GM23338 (cell line): ENCODE results near the gene SNX8. TPM values are rescaled to one million over a fixed set of nuclear protein-coding genes. Genes with fewer than 3 reads are reported as not detected.
A peak's percentile ranks its signal among the peaks of the same experiment; 100 is the strongest.
"Not testable (repeated sequence)": the region's sequence is repeated elsewhere in the genome, so short reads cannot be mapped to it uniquely, and the experiment has no call there.

Experiments used
- ATAC-seq: fragments of 200-7000 bp; cut with Tn5 transposase; 3 replicates; pipeline ENCODE4 v1.9.1; 2020
- DNase-seq: peaks from one replicate; pipeline ENCODE4 v3.0.0-alpha.2; 2015; ENCODE audit warnings: low spot score
- H2AFZ ChIP-seq: fragments of 200-600 bp; sonication (generic); 2 replicates; pipeline ENCODE4 v1.8.0; 2016; ENCODE audit warnings: antibody characterized with exemption, mild to moderate bottlenecking, moderate library complexity
- H3F3A ChIP-seq: fragments of 200-600 bp; sonication (generic); replicated peaks from 2 replicates; pipeline ENCODE4 v1.8.0; 2017; ENCODE audit warnings: antibody characterized with exemption, mixed run types, low read depth
- H3K27ac ChIP-seq: fragments of 200-600 bp; sonication (generic); 2 replicates; pipeline ENCODE4 v1.6.1; 2016; ENCODE audit warnings: low read depth
- H3K27me3 ChIP-seq: fragments of 200-600 bp; sonication (generic); 2 replicates; pipeline ENCODE4 v1.8.0; 2016; ENCODE audit warnings: mild to moderate bottlenecking, mixed run types, moderate library complexity; ENCODE audit not compliant: insufficient read depth
- H3K36me3 ChIP-seq: fragments of 200-600 bp; sonication (generic); 2 replicates; pipeline ENCODE4 v1.8.0; 2016; ENCODE audit warnings: mild to moderate bottlenecking; ENCODE audit not compliant: insufficient read depth
- H3K4me1 ChIP-seq: fragments of 200-600 bp; sonication (generic); 2 replicates; pipeline ENCODE4 v1.8.0; 2016; ENCODE audit warnings: mild to moderate bottlenecking, moderate library complexity; ENCODE audit not compliant: insufficient read depth
- H3K4me2 ChIP-seq: fragments of 200-600 bp; sonication (generic); 2 replicates; pipeline ENCODE4 v1.7.1; 2017; ENCODE audit warnings: mixed run types
- H3K4me3 ChIP-seq: fragments of 200-600 bp; sonication (generic); 2 replicates; pipeline ENCODE4 v1.6.1; 2016; ENCODE audit warnings: mixed run types
- H3K79me2 ChIP-seq: fragments of 200-600 bp; sonication (generic); replicated peaks from 2 replicates; pipeline ENCODE4 v1.8.0; 2017; ENCODE audit warnings: mild to moderate bottlenecking; ENCODE audit not compliant: insufficient read depth
- H3K9me2 ChIP-seq: fragments of 200-600 bp; sonication (generic); 2 replicates; pipeline ENCODE4 v1.8.0; 2017; ENCODE audit not compliant: insufficient read depth
- H4K20me1 ChIP-seq: fragments of 200-600 bp; sonication (generic); replicated peaks from 2 replicates; pipeline ENCODE4 v1.8.0; 2017; ENCODE audit warnings: mild to moderate bottlenecking; ENCODE audit not compliant: insufficient read depth
- H3K27ac Mint-ChIP-seq: 2 replicates; pipeline ENCODE4 v1.8.0; 2020; ENCODE audit warnings: inconsistent platforms, mild to moderate bottlenecking, moderate library complexity, mixed read lengths
- H3K27me3 Mint-ChIP-seq: 3 replicates; pipeline ENCODE4 v1.8.0; 2022; ENCODE audit warnings: low read depth, mild to moderate bottlenecking, moderate library complexity, mixed read lengths, inconsistent platforms; ENCODE audit not compliant: insufficient read depth, poor library complexity
- H3K36me3 Mint-ChIP-seq: 3 replicates; pipeline ENCODE4 v1.8.0; 2021; ENCODE audit warnings: low read depth, mild to moderate bottlenecking, inconsistent platforms, moderate library complexity, mixed read lengths
- H3K4me1 Mint-ChIP-seq: 3 replicates; pipeline ENCODE4 v1.8.0; 2020; ENCODE audit warnings: mild to moderate bottlenecking, inconsistent platforms, mixed read lengths
- H3K4me3 Mint-ChIP-seq: 3 replicates; pipeline ENCODE4 v1.8.0; 2021; ENCODE audit warnings: moderate library complexity, mild to moderate bottlenecking, inconsistent platforms, mixed read lengths
- H3K9me3 Mint-ChIP-seq: 3 replicates; pipeline ENCODE4 v1.8.0; 2020; ENCODE audit warnings: moderate library complexity, mild to moderate bottlenecking, inconsistent platforms, mixed read lengths
- CREB1 ChIP-seq: fragments of 250-450 bp; sonication (Bioruptor Pico); IDR thresholded peaks from 2 replicates; pipeline ENCODE4 v1.5.0; 2020; ENCODE audit warnings: low read depth, mild to moderate bottlenecking, moderate library complexity
- ETS1 ChIP-seq: IDR thresholded peaks from 2 replicates; pipeline ENCODE4 v1.6.1; 2016; ENCODE audit warnings: antibody characterized with exemption
- EZH2 ChIP-seq: fragments of 200-600 bp; sonication (generic); IDR thresholded peaks from one replicate; pipeline ENCODE4 v1.8.0; 2017; ENCODE audit warnings: antibody characterized with exemption, mild to moderate bottlenecking, low read depth; ENCODE audit not compliant: unreplicated experiment
- EZH2phosphoT487 ChIP-seq: fragments of 200-600 bp; sonication (generic); IDR thresholded peaks from one replicate; pipeline ENCODE4 v1.8.1; 2018; ENCODE audit warnings: antibody characterized with exemption; ENCODE audit not compliant: unreplicated experiment
- JUNB ChIP-seq: IDR thresholded peaks from one replicate; pipeline ENCODE4 v1.6.1; 2016; ENCODE audit warnings: antibody characterized with exemption; ENCODE audit not compliant: unreplicated experiment
- POLR2AphosphoS5 ChIP-seq: IDR thresholded peaks from 2 replicates; pipeline ENCODE4 v1.6.1; 2016; ENCODE audit warnings: antibody characterized with exemption, low read depth
- REST ChIP-seq: IDR thresholded peaks from one replicate; pipeline ENCODE4 v1.6.1; 2018; ENCODE audit warnings: antibody characterized with exemption; ENCODE audit not compliant: unreplicated experiment
- STAT1 ChIP-seq: IDR thresholded peaks from one replicate; pipeline ENCODE4 v1.6.1; 2016; ENCODE audit warnings: antibody characterized with exemption; ENCODE audit not compliant: unreplicated experiment
- ZNF114 ChIP-seq: fragments of 250-450 bp; sonication (Bioruptor Pico); IDR thresholded peaks from 2 replicates; pipeline ENCODE4 v1.5.0; 2020; ENCODE audit warnings: mild to moderate bottlenecking, moderate library complexity
- polyA plus RNA-seq: library from polyadenylated mRNA; unstranded; fragments of >200 nt; fragmentation: Nextera tagmentation; extraction: Ambion mirVana; gene quantifications from 2 replicates; pipeline ENCODE4 v1.2.1, GENCODE V29; 2016
- total RNA-seq: library from RNA; depleted of rRNA; stranded (reverse); fragments of >200 nt; shearing (Covaris generic); gene quantifications from 2 replicates; pipeline ENCODE4 v1.2.3, GENCODE V29; 2014

SNX8 gene
- total and polyA plus RNA-seq, 2 experiments from 2014 or later = 44.3 to 50.9 TPM

- TF ChIP-seq CREB1 (CRISPR knock-in tag) (no peak), ZNF114 (CRISPR knock-in tag) (no peak), ETS1 (no peak), JUNB (no peak), POLR2AphosphoS5 (no peak), REST (no peak), EZH2 (no peak), STAT1 (no peak), EZH2phosphoT487 (no peak)
- H3K27ac ChIP-seq = no peak overlapping the region
- H3K79me2 ChIP-seq = peaks cover 28% of the 10 kb centered on the region
- peaks cover 7% of the 10 kb centered on the region for H3K4me1 Mint-ChIP-seq
- H2AFZ ChIP-seq = no peak overlapping the region
- no peak overlapping the region for H3K27ac Mint-ChIP-seq
- H3K36me3 Mint-ChIP-seq = no peaks in the 10 kb centered on the region
- no peaks in the 10 kb centered on the region for H3K27me3 ChIP-seq
- no peaks in the 10 kb centered on the region; the same call in 1 of the 2 replicates for H3K4me1 ChIP-seq
- DNase-seq (no peak), ATAC-seq (no peak)
- no peak overlapping the region for H3K4me3 Mint-ChIP-seq
- H3K9me3 Mint-ChIP-seq = 0 out of 3 replicates have a peak, but pooled peaks cover 3% of the 10 kb centered on the region
- H3K4me2 ChIP-seq = no peak overlapping the region
- H3F3A ChIP-seq = 0 out of 2 replicates have a peak, but pooled peaks cover 8% of the 10 kb centered on the region
- no peaks in the 10 kb centered on the region for H3K9me2 ChIP-seq
- H4K20me1 ChIP-seq = no peaks in the 10 kb centered on the region
- H3K4me3 ChIP-seq = no peak overlapping the region
- H3K27me3 Mint-ChIP-seq = peaks cover 8% of the 10 kb centered on the region
- no peaks in the 10 kb centered on the region for H3K36me3 ChIP-seq
Measured at GRCh38 chr7:2315787-2316186, 1.5 kb upstream of the SNX8 start.

- not testable (repeated sequence) for DNase-seq, H3K27me3 ChIP-seq, H3K9me3 Mint-ChIP-seq, H3K4me1 ChIP-seq, H3K27ac Mint-ChIP-seq, H3K4me3 Mint-ChIP-seq, H3K36me3 ChIP-seq, H3F3A ChIP-seq, H3K4me1 Mint-ChIP-seq, ATAC-seq, H3K27ac ChIP-seq, H3K27me3 Mint-ChIP-seq, H2AFZ ChIP-seq, H3K36me3 Mint-ChIP-seq, H4K20me1 ChIP-seq, H3K9me2 ChIP-seq
- Histone ChIP-seq H3K79me2 (peaks cover 35% of the 10 kb centered on the region), H3K4me2 (peak overlapping the region; percentile 69), H3K4me3 (peak overlapping the region; percentile 43; the same call in 1 of the 2 replicates)
Measured at GRCh38 chr7:2314956-2315530, 802 bp upstream of the SNX8 start.
